ENCODE data around the gene CDC14A.

DNA sequence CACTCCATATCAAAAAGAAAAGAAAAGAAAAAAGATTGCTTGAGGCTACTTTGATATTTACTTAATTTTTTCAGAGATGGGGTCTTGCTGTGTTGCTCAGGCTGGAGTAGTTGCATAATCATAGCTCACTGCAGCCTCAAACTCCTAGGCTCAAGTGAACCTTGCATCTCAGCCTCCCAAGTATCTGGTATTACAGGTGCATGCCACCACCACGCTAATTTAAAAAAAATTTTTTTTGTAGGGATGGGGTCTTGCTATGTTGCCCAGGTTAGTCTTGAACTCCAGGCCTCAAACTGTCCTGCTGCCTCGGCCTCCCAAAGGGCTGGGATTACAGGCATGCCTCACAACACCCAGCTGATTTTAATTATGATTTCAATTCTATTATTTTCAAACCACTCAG, 48.1 kb upstream of the CDC14A start:
- TF ChIP-seq, protein P1, sequence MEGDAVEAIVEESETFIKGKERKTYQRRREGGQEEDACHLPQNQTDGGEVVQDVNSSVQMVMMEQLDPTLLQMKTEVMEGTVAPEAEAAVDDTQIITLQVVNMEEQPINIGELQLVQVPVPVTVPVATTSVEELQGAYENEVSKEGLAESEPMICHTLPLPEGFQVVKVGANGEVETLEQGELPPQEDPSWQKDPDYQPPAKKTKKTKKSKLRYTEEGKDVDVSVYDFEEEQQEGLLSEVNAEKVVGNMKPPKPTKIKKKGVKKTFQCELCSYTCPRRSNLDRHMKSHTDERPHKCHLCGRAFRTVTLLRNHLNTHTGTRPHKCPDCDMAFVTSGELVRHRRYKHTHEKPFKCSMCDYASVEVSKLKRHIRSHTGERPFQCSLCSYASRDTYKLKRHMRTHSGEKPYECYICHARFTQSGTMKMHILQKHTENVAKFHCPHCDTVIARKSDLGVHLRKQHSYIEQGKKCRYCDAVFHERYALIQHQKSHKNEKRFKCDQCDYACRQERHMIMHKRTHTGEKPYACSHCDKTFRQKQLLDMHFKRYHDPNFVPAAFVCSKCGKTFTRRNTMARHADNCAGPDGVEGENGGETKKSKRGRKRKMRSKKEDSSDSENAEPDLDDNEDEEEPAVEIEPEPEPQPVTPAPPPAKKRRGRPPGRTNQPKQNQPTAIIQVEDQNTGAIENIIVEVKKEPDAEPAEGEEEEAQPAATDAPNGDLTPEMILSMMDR (IDR thresholded peaks at IDR 0.05) = no peak
- TF ChIP-seq POLR2A (IDR thresholded peaks at IDR 0.05) = no peak

Data from adrenal gland (tissue), 5 donors.